Chondrocyte (in vitro differentiated cells): ENCODE measurements around the gene C12orf42. TPM values are rescaled to one million over a fixed set of nuclear protein-coding genes. Genes with fewer than 3 reads are reported as not detected.

Experiments used
- DNase-seq: peaks from one replicate; pipeline ENCODE4 v3.0.0; 2021; ENCODE audit warnings: mixed read lengths, low spot score
- H3K27ac Mint-ChIP-seq: one replicate; pipeline ENCODE4 v1.8.0; 2021; ENCODE audit warnings: mild to moderate bottlenecking, moderate library complexity, mixed read lengths; ENCODE audit not compliant: unreplicated experiment
- H3K27me3 Mint-ChIP-seq: 2 replicates; pipeline ENCODE4 v1.8.0; 2021; ENCODE audit warnings: low read depth, mixed read lengths
- H3K36me3 Mint-ChIP-seq: 2 replicates; pipeline ENCODE4 v1.8.0; 2021; ENCODE audit warnings: low read depth, mixed read lengths
- H3K4me1 Mint-ChIP-seq: 2 replicates; pipeline ENCODE4 v1.8.0; 2021; ENCODE audit warnings: low read depth, mild to moderate bottlenecking, mixed read lengths
- H3K4me3 Mint-ChIP-seq: one replicate; pipeline ENCODE4 v1.8.0; 2021; ENCODE audit warnings: mild to moderate bottlenecking, moderate library complexity, mixed read lengths; ENCODE audit not compliant: unreplicated experiment
- H3K9me3 Mint-ChIP-seq: 2 replicates; pipeline ENCODE4 v1.8.0; 2021; ENCODE audit warnings: low read depth, mixed read lengths
- CTCF ChIP-seq: fragments of 200-600 bp; sonication (generic); IDR thresholded peaks from 2 replicates; pipeline ENCODE4 v1.5.0; 2021; ENCODE audit warnings: antibody characterized with exemption, mild to moderate bottlenecking, moderate library complexity
- total RNA-seq: library from RNA; stranded (reverse); gene quantifications from 3 replicates; pipeline ENCODE4 v1.2.1, GENCODE V29; 2021

C12orf42 gene
- total RNA-seq, 1 donor from 2014 or later, result not detected

GRCh38 chr12:103268831-103269514 lies 226.8 kb downstream of the C12orf42 start:
- no peaks in the 10 kb centered on the region for H3K4me1 Mint-ChIP-seq
- H3K9me3 Mint-ChIP-seq, result no peaks in the 10 kb centered on the region
- DNase-seq, result no peak
- TF ChIP-seq CTCF, result no peak
- H3K27me3 Mint-ChIP-seq, result peaks cover 13% of the 10 kb centered on the region
- no peak overlapping the region for H3K27ac Mint-ChIP-seq
- H3K36me3 Mint-ChIP-seq, result no peaks in the 10 kb centered on the region
- H3K4me3 Mint-ChIP-seq, result no peak overlapping the region

GRCh38 chr12:103257763-103258162 lies 238.0 kb downstream of the C12orf42 start:
- no peaks in the 10 kb centered on the region for H3K27me3 Mint-ChIP-seq
- no peak for DNase-seq
- no peak for TF ChIP-seq CTCF
- H3K4me1 Mint-ChIP-seq, result no peaks in the 10 kb centered on the region
- H3K36me3 Mint-ChIP-seq, result no peaks in the 10 kb centered on the region
- H3K9me3 Mint-ChIP-seq, result peaks cover under 1% of the 10 kb centered on the region
- no peak overlapping the region for H3K27ac Mint-ChIP-seq
- no peak overlapping the region for H3K4me3 Mint-ChIP-seq

Other genes starting within 250 kb of the C12orf42 start
- gene STAB2, start 91.3 kb upstream of the C12orf42 start, total RNA-seq, result not detected in 3 replicates